ENCODE measurements around the gene SLC13A2.

The SLC13A2 gene

DNA sequence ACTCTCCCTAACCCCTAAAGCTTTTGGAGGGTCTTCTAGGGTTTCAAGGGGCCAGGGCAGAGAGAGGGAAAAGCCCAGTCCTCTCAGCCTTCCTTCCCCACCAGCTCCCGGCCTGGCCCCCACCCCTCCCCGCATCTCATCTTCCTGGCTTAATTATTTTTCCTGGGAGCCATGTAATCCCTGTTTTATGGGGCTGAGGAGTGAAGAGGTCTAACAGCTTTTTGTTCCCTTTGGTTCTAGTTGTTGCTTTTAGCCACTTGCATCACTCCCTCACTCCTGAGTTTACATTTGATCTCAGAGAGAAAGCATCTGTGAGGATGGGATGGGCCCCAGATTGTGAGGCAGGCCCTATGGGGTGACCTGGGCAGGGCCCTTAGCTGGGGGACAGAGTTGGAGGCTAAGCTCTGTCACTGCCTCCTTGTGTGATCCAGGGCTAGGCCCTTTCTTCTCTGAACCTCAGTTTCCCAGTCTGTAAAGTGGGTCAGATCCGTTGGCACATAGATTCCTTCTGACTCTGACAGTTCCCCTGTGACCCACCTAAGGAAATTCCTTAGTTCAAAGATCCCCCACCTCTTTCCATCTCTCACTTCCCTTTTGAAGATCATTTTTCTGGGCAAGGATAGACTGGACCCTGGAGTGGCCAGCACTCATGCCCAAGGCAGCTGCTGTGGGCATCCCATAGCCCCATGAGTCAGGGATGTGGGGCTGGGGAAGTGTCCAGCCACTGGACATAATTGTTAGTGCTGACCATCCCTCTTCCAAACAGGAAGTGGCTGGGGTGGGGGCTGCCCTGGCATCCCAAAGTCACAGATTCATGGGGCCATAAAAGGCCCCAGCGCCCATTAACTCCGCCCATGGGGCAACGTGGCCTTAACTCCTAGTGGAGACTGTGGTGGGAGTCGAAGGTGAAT, 58.9 kb downstream of the SLC13A2 start:
- in situ Hi-C loops (cut with MboI; ENCODE audit: low sequenced_read_pairs): loop anchor here (10.0 kb wide), 1 partner anchor 48 kb away; no protein-coding TSS in a partner anchor

- in situ Hi-C loops (cut with MboI; ENCODE audit: low sequenced_read_pairs): loop anchor here (10.0 kb wide), 1 partner anchor 48 kb away; no protein-coding TSS in a partner anchor
Observed at GRCh38 chr17:28533091-28533807, 59.8 kb downstream of the SLC13A2 start.

- in situ Hi-C loops (cut with MboI; ENCODE audit: low sequenced_read_pairs): loop anchor here (10.0 kb wide), 1 partner anchor 50 kb away; no protein-coding TSS in a partner anchor
Observed at GRCh38 chr17:28534740-28535375, 61.4 kb downstream of the SLC13A2 start.

GRCh38 chr17:28536532-28537218, 63.2 kb downstream of the SLC13A2 start:
- in situ Hi-C loops (cut with MboI; ENCODE audit: low sequenced_read_pairs): loop anchor here (10.0 kb wide), 1 partner anchor 52 kb away; no protein-coding TSS in a partner anchor

DNA sequence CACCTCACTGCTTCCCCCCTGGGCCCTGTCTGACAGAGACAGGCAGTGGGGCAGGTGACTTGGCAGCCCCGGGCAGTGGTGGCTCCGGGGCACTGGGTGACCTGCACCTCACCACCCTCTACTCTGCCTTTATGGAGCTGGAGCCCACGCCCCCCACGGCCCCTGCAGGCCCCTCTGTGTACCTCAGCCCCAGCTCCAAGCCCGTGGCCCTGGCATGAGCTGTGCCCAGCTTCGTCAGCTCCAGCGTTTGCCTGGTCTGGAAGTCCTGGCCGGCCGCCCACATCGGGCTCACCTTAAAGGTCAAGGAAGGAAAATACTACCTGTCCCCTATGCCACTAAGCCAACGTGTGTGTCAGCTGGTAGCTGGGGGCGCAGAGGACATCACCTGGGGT, 63.8 kb downstream of the SLC13A2 start:
- in situ Hi-C loops (cut with MboI; ENCODE audit: low sequenced_read_pairs): loop anchor here (10.0 kb wide), 1 partner anchor 52 kb away; no protein-coding TSS in a partner anchor

GRCh38 chr17:28538296-28538895, 65.0 kb downstream of the SLC13A2 start:
- in situ Hi-C loops (cut with MboI; ENCODE audit: low sequenced_read_pairs): loop anchor here (10.0 kb wide), 1 partner anchor 54 kb away; no protein-coding TSS in a partner anchor

GRCh38 chr17:28540231-28540630, 66.8 kb downstream of the SLC13A2 start:
- in situ Hi-C loops (cut with MboI; ENCODE audit: low sequenced_read_pairs): no loop called here

DNA sequence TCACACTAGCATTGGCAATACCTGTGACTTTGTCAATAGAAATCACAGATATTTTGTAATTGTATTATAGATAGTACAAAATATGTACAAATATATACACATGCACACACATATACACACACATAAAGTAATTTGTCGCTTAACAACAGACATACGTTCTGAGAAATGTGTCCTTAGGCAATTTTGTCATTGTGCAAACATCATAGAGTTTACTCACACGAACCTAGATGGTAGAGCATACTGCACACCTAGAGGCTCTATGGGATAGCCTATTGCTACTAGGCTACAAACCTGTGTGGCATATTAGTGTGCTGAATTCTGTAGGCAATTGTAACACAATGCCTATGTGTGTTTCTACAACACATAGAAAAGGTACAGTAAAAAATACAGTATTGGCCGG, 68.0 kb downstream of the SLC13A2 start:
- in situ Hi-C loops (cut with MboI; ENCODE audit: low sequenced_read_pairs): no loop called here

DNA sequence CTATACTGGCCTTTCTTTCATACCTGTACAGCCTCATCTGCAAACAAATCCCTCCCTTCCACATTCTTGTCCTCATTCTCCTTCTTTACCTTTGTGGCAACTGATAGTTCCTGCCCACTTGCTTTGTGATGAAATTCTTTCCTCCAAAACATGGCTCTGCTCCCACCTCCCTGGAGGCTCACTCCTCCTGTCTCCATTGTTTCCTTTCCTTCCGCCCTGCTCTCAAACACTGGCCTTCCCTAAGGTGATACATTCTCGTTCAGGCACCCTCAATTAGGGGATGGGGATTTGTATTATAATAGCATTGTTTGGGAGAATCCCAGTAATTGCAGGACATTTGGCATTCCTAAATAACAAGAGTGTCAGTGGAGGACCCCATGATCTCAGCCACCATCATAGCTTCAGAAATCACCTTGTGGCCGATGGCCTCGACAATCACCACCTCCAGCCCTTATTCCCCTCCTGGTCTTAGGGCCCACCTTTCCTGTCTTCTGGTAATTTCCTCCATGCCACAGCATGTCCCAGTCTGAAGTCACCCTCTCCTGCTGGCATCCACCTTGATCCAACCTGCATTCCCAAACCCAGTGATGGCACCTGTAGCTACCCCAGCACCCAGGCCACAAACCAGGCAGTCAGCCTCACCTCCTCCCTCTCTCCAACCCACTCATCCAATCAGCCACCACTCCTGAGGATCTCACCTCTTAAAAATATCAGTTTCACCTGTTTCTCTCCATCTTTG, 71.1 kb downstream of the SLC13A2 start:
- in situ Hi-C loops (cut with MboI; ENCODE audit: low sequenced_read_pairs): no loop called here

GRCh38 chr17:28545141-28545503, 71.7 kb downstream of the SLC13A2 start:
- in situ Hi-C loops (cut with MboI; ENCODE audit: low sequenced_read_pairs): no loop called here

DNA sequence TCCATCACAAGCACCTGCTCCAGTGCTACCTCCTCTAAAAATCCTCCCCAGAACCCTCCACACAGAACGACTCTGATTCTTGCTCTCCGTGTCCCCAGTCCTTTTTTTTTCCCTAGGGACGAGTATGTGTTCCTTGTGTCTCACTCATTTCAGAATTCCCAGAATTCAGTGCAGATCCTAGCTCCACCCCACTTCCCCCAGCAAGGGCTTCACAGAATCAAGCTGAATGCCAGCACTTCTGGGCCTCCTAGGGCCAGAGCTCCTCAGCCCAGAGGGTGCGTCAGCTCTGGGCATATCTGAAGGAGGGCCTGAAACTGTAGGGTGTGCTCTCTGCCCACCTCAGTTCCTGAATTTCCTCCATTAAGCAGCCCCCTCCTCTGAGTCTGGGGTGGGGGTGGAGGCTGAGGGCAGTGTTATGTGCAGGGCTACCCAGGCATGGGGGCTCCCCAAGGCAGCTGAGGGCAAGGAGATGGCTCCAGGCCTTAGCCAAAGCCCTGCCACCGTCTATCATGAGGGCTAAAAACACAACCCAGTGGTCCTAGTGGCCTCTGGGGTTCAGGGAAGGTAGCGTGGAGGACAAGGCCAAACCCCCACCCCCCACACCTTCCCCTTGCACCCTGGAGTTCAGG, 72.5 kb downstream of the SLC13A2 start:
- in situ Hi-C loops (cut with MboI; ENCODE audit: low sequenced_read_pairs): no loop called here

- in situ Hi-C loops (cut with MboI; ENCODE audit: low sequenced_read_pairs): no loop called here
Observed at GRCh38 chr17:28547096-28547622, 73.7 kb downstream of the SLC13A2 start.

All from HL-60/S4 treated with retinoic acid at 250 ng/mL for 4 days and 3 days (cell line).